ENCODE results near the gene SPECC1. TPM values are rescaled to one million over a fixed set of nuclear protein-coding genes. Genes with fewer than 3 reads are reported as not detected.

SPECC1 gene
- total RNA-seq, 1 experiment from 2014 or later: 43.5 TPM

DNA sequence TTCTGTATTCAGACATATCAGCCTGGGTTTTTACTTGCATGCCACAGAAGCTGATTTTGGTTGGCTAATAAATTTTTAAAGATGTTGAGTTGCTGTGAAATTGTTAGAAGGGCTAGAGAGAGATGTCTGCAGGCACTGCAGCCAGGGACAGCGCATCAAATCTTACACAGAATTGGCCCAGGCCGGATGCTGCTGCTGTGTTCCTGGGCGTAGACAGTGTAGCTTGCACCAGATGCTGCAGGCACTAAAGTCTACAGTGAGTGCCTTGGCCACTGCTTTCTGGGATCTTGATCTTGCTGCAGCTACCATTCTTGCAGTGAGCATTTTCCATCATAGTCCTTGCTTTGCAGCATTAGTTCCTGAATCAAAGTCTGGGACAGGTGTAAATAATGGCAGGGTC is 169.9 kb downstream of the SPECC1 start:
- DNase-seq (ENCODE audit: low read depth, low spot score) (no peak), ATAC-seq (no peak)
- no peaks in the 10 kb centered on the region for H3K9me2 ChIP-seq (ENCODE audit: insufficient read depth)
- H3K27me3 ChIP-seq (ENCODE audit: insufficient read depth, low read length): no peaks in the 10 kb centered on the region
- TF ChIP-seq, protein P1, sequence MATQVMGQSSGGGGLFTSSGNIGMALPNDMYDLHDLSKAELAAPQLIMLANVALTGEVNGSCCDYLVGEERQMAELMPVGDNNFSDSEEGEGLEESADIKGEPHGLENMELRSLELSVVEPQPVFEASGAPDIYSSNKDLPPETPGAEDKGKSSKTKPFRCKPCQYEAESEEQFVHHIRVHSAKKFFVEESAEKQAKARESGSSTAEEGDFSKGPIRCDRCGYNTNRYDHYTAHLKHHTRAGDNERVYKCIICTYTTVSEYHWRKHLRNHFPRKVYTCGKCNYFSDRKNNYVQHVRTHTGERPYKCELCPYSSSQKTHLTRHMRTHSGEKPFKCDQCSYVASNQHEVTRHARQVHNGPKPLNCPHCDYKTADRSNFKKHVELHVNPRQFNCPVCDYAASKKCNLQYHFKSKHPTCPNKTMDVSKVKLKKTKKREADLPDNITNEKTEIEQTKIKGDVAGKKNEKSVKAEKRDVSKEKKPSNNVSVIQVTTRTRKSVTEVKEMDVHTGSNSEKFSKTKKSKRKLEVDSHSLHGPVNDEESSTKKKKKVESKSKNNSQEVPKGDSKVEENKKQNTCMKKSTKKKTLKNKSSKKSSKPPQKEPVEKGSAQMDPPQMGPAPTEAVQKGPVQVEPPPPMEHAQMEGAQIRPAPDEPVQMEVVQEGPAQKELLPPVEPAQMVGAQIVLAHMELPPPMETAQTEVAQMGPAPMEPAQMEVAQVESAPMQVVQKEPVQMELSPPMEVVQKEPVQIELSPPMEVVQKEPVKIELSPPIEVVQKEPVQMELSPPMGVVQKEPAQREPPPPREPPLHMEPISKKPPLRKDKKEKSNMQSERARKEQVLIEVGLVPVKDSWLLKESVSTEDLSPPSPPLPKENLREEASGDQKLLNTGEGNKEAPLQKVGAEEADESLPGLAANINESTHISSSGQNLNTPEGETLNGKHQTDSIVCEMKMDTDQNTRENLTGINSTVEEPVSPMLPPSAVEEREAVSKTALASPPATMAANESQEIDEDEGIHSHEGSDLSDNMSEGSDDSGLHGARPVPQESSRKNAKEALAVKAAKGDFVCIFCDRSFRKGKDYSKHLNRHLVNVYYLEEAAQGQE (IDR thresholded peaks at IDR 0.05; ENCODE audit: low read depth): no peak
- TF ChIP-seq POLR2AphosphoS5 (IDR thresholded peaks at IDR 0.05; ENCODE audit: low read depth, low read length) (no peak), YY1 (IDR thresholded peaks at IDR 0.05; ENCODE audit: extremely low read depth, insufficient replicate concordance, low read depth, low read length) (no peak), FOSL1 (IDR thresholded peaks at IDR 0.05; ENCODE audit: low read depth) (no peak), RAD21 (IDR thresholded peaks at IDR 0.05; ENCODE audit: low read depth) (no peak), ZNF274 (IDR thresholded peaks at IDR 0.05; ENCODE audit: low read depth, low read length) (no peak), TCF7L2 (IDR thresholded peaks at IDR 0.05; ENCODE audit: borderline replicate concordance, extremely low read depth, insufficient read depth, insufficient read length) (no peak), SIN3A (IDR thresholded peaks at IDR 0.05; ENCODE audit: low read depth) (no peak), CEBPB (IDR thresholded peaks at IDR 0.05; ENCODE audit: low read depth) (no peak), POLR2A (IDR thresholded peaks at IDR 0.05; ENCODE audit: borderline replicate concordance, extremely low read depth, insufficient read depth, insufficient read length) (no peak), EZH2 (IDR thresholded peaks at IDR 0.05) (no peak), EGR1 (IDR thresholded peaks at IDR 0.05; ENCODE audit: low read depth) (no peak), EZH2phosphoT487 (IDR thresholded peaks at IDR 0.05; ENCODE audit: borderline replicate concordance) (no peak)
- TF ChIP-seq, protein P2, sequence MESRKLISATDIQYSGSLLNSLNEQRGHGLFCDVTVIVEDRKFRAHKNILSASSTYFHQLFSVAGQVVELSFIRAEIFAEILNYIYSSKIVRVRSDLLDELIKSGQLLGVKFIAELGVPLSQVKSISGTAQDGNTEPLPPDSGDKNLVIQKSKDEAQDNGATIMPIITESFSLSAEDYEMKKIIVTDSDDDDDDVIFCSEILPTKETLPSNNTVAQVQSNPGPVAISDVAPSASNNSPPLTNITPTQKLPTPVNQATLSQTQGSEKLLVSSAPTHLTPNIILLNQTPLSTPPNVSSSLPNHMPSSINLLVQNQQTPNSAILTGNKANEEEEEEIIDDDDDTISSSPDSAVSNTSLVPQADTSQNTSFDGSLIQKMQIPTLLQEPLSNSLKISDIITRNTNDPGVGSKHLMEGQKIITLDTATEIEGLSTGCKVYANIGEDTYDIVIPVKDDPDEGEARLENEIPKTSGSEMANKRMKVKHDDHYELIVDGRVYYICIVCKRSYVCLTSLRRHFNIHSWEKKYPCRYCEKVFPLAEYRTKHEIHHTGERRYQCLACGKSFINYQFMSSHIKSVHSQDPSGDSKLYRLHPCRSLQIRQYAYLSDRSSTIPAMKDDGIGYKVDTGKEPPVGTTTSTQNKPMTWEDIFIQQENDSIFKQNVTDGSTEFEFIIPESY (IDR thresholded peaks at IDR 0.05; ENCODE audit: extremely low read depth, insufficient replicate concordance, low read length): no peak
- TF ChIP-seq, protein P3, sequence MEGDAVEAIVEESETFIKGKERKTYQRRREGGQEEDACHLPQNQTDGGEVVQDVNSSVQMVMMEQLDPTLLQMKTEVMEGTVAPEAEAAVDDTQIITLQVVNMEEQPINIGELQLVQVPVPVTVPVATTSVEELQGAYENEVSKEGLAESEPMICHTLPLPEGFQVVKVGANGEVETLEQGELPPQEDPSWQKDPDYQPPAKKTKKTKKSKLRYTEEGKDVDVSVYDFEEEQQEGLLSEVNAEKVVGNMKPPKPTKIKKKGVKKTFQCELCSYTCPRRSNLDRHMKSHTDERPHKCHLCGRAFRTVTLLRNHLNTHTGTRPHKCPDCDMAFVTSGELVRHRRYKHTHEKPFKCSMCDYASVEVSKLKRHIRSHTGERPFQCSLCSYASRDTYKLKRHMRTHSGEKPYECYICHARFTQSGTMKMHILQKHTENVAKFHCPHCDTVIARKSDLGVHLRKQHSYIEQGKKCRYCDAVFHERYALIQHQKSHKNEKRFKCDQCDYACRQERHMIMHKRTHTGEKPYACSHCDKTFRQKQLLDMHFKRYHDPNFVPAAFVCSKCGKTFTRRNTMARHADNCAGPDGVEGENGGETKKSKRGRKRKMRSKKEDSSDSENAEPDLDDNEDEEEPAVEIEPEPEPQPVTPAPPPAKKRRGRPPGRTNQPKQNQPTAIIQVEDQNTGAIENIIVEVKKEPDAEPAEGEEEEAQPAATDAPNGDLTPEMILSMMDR (IDR thresholded peaks at IDR 0.05 in 2 of 3, conservative IDR thresholded peaks at IDR 0.05 in 1 of 3; ENCODE audit: borderline replicate concordance in 1 of 3, insufficient read depth in 1 of 3, low read depth in 2 of 3, low read length in 2 of 3): no peak
- TF ChIP-seq, protein P4, sequence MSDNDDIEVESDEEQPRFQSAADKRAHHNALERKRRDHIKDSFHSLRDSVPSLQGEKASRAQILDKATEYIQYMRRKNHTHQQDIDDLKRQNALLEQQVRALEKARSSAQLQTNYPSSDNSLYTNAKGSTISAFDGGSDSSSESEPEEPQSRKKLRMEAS (IDR thresholded peaks at IDR 0.05): no peak
- H3K4me2 ChIP-seq (ENCODE audit: low read length): no peak overlapping the region
- H3K4me1 ChIP-seq (ENCODE audit: control insufficient read depth in 1 of 2, insufficient read depth in 2 of 2, low read length in 2 of 2): peaks cover 9 to 13% of the 10 kb centered on the region in 2 experiments
- 0 out of 2 replicates have a peak, but pooled peaks cover 3% of the 10 kb centered on the region for H3K79me2 ChIP-seq (ENCODE audit: insufficient read depth, low read length)
- no peaks in the 10 kb centered on the region for H3K9me3 ChIP-seq (ENCODE audit: control insufficient read depth in 1 of 2, insufficient read depth in 1 of 2, low read depth in 1 of 2, low read length in 2 of 2)
- BruUV-seq (replicated peaks): no TSS peak
- H3K4me3 ChIP-seq (replicated peaks in 1 of 2; ENCODE audit: low read depth in 1 of 2, low read length in 2 of 2): no peak overlapping the region
- H3K9ac ChIP-seq (ENCODE audit: low read length): no peak overlapping the region
- CTCF ChIA-PET: no interaction called here
- no peak overlapping the region for H3K27ac ChIP-seq (ENCODE audit: low read depth, low read length)
- no peak overlapping the region for H2AFZ ChIP-seq (ENCODE audit: low read depth, low read length, poor library complexity, severe bottlenecking)
- H3K36me3 ChIP-seq (ENCODE audit: control insufficient read depth in 1 of 2, insufficient read depth in 2 of 2, low read length in 2 of 2): no peaks in the 10 kb centered on the region
- H4K20me1 ChIP-seq (ENCODE audit: insufficient read depth): no peaks in the 10 kb centered on the region
- intact Hi-C loops (cut with micrococcal nuclease): no loop called here
- RAD21 ChIA-PET (ENCODE audit: low non-redundant PET in 1 of 2, low total read pairs in 2 of 2, uncharacterized antibody in 2 of 2, unreplicated experiment in 2 of 2): no interaction called here
- POLR2A ChIA-PET: no interaction called here

All from HCT116 (cell line).